LoVo (cell line): ENCODE data around the gene ZFYVE27.
A peak's percentile ranks its signal among the peaks of the same experiment; 100 is the strongest.
"Not testable (repeated sequence)": the region's sequence is repeated elsewhere in the genome, so short reads cannot be mapped to it uniquely, and the experiment has no call there.

ENCODE experiments used
- DNase-seq: peaks from one replicate; pipeline ENCODE4 v3.0.0-alpha.2; 2016; ENCODE audit warnings: low spot score

Gene ZFYVE27, protein sequence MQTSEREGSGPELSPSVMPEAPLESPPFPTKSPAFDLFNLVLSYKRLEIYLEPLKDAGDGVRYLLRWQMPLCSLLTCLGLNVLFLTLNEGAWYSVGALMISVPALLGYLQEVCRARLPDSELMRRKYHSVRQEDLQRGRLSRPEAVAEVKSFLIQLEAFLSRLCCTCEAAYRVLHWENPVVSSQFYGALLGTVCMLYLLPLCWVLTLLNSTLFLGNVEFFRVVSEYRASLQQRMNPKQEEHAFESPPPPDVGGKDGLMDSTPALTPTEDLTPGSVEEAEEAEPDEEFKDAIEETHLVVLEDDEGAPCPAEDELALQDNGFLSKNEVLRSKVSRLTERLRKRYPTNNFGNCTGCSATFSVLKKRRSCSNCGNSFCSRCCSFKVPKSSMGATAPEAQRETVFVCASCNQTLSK

DNA sequence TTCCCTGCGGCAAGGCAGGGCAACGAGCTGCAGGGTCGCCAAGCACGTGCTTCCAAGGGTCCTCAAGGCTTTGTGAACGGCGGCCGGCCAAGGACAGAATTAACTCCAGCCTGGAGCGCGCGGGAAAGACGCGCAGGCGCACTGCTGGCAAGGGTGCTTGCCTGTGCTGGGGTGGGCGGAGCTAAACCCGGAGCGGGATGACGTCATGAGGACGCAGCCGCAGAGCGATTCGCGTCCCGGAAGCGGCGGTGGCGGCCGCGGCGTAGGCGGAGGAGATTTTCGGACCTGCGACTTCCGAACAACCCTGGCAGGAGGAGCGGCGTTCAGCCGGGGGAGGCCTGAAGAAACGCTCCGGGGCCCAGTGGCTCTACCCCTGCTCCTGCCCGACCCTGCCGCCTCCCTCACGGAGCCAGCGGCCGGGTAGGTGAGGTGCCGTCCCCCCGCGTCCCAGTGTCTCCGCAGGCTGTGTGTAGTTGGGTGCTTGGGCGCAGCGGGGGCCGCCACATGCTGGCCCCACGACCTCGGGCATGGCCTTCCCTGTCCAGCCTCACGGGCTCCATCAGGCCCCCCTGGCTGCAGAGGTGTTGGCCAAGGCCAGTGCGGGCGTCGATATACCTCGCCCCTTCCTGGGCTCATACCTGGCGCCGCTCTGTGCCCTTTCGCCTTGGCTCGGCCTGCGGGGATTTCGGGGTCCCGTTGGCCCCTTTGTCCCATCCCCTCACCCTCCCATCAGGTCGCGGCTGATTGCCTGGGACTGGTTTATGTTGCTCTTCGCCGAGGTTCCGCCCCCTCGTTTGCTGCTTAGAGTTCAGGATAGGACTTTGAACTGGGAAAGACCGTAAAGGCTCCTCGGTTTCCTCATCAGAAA lies at the start of gene ZFYVE27:
Gene ZFYVE27 (plus strand): TSS at position 227 of the 868 bp plus-strand sequence. CDS start 1,350 bp downstream, outside the sequence.
- peak; percentile 93 for DNase-seq

DNA sequence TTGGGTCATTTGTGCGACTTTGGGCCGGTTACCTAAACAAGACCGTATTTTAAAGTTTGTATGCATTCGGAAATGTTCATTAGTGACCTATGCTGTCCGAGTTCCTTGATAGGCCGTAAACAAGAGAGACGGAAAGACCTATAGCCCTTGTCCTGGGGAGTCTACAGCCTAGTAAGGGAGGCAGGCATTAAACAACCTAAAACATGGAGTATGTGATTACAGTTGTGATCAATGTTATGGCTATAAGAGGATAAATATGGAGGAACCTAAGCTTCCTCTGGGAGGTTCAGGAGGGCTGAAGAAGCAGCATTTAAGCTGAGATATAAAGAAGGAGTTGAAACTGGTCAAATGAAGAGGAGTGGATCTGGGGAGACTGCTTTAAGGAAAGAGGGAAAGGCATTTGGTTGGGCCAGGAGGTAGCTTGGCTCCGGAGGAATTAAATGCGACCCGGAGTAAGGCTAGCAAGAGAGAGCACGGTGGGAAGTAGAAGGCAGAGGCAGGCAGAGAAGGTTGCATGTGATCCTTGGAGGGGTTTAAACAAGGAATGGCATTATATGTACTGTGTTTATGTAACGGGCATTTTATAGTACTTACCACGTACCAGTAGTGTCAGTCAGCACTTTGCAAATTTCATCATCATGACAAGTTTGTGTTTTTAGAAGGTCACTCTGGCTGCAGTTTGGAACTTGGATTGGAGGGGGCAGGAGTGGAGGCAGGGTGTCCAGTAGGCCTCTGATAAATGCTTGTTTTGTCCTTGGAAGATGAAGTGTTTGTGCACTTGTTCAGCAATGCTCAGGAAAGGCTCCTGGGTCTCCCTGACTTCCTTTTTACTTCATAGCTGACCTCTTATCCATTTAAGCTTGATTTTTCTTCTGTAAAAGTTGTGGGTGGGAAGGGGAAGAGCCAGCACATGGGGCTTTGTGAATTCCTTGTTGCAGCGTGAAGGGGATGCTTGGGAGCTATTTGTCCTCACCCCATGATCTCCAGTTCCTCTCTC lies 48.8 kb upstream of the ZFYVE27 start:
- no peak for DNase-seq

DNA sequence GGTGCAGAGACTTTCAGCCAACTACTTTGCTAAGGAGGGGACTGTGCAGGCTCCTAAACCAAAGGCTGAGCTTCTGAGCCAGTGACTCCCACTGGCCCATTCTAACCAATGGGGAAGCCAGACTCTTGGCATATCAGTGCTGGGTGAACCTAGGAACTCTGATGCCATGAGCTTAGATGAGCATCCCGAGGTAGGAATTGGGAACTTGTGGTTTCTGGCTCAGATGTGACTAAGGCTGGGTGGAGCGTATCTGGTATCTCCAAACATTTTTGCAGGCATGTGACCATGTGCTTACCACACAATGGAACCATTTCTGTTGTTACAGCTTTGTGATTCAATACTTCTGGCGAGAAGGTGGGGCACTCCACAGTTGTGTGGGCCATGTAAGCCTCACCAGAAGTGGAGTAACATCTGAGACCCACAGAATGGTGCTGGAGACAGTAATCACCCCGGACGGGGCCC lies 47.3 kb upstream of the ZFYVE27 start:
- peak; percentile 52 for DNase-seq

DNA sequence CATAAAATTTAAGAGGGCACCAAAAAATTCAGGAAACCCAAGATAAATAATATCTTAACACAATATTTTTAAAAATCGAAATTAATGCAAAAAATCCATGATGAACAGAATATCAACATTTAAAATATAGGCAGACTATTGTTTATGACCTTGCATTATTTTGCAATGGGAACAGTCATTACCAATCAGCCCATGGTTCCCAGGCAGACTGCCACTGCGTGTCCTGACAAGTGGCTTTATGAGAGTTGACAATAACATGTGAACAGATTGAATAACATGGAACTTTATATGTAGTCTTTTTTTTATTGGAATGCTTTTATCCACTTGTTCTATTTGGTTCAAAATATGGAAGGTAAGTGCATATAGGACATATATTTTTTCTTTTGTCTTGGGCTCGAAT lies 46.8 kb upstream of the ZFYVE27 start:
- no peak for DNase-seq

DNA sequence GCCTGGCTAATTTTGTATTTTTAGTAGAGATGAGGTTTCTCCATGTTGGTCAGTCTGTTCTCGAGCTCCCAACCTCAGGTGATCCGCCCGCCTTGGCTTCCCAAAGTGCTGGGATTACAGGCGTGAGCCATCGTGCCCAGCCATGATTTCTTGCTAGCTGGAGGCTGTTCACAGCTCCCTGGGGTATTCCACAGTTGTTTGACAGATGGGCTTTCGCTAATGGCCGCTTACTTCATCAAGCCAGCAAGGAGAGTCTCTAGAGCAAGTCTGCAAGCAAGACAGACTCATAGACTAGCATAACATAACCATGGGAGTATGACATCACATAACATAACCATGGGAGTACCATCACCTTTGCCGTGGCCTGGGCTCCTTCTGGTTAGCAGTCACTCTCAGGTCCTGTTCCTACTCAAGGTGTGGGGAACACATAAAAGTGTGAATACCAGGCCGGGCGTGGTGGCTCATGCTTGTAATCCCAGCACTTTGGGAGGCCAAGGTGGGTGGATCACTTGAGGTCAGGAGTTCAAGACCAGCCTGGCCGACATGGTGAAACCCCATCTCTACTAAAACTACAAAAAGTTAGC lies 38.8 kb upstream of the ZFYVE27 start:
- DNase-seq, result not testable (repeated sequence)

DNA sequence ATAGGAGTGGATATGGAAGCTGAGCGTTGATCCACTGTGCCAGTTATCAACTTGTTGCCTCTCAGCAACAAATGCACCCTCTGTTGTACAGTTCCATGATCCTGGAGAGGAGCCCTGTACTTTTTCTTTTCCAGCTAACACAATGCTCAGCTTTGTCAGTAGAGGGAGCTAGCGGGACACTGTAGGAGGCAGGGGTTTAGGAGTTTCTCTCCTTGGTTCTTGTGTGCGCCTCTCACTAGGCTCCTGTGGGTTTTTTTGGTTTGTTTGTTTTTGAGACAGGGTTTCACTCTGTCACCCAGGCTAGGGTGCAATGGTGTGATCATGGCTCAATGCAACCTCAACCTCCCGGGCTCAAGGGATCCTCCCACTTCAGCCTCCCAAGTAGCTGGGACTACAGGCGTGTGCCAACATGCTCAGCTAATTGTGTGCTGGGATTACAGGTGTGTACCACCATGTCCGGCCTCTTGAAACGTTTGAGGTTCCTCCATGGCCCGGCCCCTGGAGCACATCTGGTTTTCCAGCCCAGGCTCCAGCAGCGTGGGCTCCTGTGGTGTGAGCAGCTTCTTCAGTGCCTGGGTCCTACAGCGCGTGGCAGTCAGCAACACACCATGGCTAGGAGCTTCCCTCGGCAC lies 35.4 kb upstream of the ZFYVE27 start:
- peak; percentile 73 for DNase-seq

DNA sequence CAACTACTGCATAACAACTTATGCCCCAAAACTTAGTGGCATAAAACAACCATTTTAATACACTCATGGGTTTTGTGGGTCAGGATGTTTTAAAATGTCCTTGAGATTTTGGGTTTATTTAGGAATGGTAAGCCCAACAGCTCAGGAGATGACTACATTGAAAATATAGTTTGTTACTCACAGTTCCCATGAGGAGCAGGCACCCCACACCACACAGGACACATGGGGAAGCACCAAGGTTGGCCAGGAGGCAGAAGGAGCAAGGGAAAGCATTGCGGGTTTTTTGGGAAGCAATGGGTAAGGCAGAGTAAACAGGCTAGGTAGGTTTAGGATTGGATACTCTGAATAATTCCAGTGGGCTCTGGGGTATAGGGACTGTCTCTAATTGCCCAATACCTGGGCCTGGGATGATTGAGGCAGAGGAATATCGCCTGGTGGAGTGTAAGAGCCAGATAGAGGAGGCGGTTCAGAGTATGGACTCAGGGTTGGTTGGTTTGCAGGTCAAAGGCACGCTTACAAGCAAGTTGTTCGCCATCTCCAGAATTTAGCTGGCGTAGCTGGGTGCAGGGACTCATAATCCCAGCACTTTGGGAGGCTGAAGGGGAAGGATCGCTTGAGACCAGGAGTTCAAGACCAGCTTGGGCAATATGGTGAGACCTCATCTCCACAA lies 33.4 kb upstream of the ZFYVE27 start:
- no peak for DNase-seq

DNA sequence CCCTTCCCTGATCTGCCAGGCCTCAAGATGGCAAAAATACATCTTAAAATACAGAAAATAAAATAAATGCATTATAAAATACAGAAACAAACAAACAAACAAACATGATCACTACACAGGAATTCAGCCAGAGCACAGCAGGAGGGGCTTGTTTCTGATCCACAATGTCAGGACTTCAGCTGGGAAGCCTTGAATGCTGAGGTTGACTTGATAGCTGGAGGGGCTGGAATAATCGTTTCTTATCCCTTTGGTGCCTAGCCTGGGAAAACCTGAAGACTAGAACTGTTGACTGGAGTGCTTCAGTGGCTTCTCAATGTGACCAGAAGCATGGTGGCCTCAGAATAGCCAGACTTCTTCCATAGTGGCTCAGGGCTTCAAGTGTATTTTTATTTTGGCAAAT lies 32.6 kb upstream of the ZFYVE27 start:
- DNase-seq, result no peak

DNA sequence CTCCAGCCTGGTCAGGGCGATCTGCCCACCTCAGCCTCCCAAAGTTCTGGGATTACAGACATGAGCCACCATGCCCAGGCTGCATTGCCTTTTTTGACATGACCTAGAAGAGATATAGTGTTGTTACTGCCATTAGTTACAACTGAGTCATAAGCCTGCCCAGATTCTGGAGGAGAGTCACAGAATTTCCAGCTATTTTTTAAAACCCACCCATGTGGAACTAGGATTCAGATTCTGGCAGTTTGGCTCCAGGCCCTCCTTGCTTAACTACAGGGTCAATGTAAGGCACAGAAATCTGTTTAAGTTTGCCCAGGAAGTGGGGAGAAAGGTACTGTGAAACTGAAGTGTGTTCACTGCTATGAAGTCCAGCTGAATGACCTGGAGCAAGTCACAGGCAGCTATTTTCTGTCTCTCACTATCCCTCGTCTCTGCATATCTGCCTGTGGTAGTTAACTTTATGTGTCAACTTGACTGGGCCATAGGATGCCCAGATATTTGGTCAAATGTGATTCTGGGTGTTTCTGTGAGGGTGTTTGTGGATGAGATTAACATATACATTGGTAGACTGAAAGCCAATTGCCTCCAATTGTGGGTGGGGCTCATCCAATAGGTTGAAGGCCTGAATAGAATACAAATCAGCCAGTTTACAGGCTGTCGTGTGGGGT lies 31.8 kb upstream of the ZFYVE27 start:
- no peak for DNase-seq

DNA sequence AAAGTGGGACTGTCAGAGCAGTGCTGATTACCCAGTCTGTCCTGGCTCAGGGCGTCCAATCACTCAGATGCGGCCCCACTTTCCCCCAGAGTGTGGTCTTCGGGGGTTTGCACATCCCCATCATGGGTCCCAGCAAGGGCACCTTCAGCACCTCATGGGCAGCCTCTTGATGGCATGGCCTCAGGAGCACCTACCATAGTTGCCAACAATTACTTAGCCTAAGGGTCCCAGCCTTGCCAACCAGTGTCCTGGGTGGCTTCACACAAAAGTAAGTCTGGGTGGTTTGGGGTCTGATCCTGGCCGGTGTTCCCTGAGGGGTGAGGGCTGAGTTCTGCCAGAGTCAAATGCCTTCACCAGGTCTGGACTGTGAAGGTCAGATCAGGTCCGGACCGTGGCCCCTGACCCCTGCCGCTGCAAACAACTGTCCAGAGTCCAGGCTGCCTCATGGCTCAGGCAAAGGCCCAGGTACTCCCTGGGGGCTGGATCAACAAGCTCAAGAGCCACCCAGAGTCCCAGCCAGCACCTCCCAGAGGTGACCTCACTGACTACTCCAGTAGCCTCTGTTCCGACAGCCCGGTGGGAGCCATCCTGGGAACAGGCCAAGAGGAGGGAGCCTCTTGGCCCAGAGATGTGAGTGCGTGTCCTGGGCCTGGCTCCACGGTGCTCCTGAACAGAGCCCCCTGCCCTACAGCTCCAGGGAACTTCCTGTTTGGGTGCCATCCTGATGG lies 29.6 kb upstream of the ZFYVE27 start:
- DNase-seq, result no peak

DNA sequence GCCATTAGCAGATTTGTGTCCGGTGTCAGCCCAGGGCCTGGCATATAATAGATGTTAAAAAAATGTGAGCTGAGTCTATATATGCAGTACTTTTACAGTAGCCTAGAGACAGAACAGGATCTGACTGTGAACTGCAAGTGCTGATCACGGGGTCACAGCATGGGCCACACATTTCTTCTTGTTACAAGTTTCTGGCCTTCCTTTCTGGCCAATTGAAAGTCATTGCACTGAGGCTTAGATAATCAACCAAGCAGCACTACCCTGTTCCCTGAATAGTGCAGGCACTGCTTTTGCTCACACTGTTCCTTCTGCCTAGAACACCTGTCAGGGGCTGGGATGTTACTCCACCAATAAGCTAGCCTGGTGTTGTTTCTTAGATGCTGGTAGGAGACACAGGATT lies 28.8 kb upstream of the ZFYVE27 start:
- no peak for DNase-seq

DNA sequence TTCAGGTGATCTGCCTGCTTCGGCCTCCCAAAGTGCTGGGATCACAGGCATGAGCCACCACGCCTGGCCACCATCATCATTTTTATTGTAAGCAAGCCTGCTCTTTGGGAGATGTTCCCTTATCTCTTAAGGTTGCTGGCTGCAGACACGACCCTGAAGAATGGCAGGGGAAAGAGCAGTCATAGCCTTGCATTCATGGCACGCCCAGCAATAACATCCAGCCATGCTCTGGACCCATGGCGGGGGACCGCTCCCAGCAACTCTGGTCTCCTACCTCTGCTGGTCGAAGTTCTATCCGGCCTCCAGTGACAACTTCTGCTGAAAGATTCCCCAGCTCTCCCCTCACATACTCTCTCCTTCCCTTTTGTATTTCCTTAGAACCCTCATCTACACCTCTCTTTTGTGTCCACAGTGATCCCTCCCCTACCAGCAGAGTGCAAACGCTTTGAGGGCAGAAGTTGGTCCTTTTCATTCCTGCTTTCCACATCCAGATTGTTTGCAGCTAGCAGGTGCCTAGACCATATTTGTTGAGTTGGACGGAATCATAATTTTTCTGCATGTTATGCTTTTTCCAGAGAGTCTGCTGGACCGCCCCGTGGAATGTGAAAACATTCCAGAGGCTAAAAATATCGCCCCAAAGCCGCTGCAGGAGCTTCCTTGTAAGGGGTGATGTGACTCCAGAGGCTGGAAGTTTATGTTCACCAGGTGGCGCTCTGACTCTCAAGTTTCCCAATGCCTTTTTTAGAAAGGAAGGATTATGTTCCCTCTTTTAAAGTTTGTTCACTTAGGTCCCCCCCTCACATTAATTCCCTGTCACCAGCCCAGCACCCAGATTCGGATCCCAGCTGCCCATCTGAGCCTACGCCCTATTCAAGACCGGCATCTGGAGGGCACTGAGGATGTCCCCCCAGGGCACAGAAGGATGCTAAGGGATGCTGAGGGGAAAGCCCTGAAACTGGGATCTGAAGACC lies 27.7 kb upstream of the ZFYVE27 start:
- peak; percentile 60 for DNase-seq

DNA sequence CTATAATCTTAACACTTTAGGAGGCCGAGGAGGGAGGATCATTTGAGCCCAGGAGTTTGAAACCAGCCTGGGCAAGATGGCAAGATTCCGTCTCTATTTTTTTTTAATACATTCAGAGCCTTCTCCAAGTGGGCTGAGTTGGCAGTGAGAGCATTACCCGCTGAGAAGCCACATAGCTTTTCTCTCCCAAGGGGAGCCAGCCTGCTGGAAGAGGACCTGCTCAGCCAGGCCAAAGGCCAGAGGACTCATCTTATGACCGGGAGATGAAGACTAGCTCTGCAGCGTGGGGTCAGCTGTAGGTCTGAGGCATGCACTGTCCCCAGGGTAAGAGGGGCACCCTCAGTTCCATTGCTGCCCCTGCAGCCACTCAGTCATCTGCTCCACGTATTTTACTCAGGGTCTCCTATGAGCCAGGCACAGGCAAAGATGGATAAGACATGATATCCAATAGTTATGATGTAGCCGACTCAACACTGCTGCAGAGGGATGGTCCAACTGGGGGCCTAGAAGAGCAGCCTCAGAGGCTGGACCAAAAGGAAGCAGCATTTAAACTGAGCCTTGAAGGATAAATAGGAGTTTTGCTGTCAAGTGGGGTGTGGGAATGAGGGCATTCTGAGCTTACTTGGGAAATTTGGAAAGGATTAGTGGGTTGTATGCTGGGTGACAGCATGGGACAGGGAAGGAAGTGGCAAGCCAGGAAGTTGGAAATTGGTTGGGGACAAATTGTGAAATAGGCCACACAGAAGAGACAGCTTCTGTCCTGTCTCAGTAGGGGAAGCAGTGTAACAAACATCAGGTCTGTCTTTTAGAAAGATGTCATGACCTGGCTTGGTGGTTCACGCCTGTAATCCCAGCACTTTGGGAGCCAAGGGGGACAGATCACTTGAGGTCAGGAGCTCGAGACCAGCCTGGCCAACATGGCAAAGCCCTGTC lies 25.0 kb upstream of the ZFYVE27 start:
- DNase-seq, result no peak

DNA sequence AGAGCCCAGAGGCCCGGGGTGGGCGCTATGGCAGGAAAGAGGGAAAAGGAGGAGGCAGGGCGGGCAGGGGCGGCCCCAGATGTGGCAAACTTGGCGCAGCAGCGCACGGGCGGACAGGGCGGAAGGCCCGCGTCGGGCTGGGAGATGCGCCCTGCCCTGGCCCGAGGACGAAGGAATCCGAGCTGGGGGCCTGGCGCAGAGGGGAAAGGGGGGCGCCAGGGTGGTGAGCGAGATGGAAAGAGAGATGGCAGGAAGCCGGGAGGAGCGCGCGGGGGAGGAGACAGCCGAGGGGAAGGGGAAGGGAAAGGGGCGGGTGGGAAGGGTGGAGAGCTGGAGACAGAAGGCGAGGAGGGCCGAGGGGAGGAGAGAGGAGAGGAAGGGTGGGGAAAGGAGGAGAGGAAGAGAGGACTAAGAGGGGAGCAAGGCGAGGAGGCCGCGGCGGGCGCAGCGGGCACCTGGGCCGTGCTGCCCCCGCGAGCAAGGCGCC lies 23.5 kb upstream of the ZFYVE27 start, which contains the start of gene MARVELD1:
Gene MARVELD1 (plus strand): TSS at position 392 of the 487 bp plus-strand sequence. CDS start 147 bp downstream, outside the sequence.
- peak; percentile 60 for DNase-seq

DNA sequence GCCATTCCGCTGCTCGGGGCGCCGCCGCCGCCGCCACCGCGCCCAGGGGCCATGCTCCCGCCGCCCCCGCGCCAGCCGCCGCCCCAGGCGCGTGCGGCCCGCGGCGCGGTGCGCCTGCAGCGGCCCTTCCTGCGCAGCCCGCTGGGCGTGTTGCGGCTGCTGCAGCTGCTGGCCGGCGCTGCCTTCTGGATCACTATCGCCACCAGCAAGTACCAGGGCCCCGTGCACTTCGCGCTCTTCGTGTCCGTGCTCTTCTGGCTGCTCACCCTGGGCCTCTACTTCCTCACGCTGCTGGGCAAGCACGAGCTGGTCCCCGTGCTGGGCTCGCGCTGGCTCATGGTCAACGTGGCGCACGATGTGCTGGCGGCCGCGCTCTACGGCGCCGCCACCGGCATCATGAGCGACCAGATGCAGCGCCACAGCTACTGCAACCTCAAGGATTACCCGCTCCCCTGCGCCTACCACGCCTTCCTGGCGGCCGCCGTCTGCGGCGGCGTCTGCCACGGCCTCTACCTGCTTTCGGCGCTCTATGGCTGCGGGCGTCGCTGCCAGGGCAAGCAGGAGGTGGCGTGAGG lies 23.0 kb upstream of the ZFYVE27 start:
- DNase-seq, result peak; percentile 63
